Right lobe of liver (tissue), 4 donors: ENCODE data around the gene IL1RAPL1.

Source experiments
- POLR2A ChIP-seq: fragments of 450-650 bp; IDR thresholded peaks from one replicate; pipeline ENCODE4 v1.6.1; 2017; ENCODE audit warnings: antibody characterized with exemption, mild to moderate bottlenecking
- TF ChIP-seq, protein P1 (sequence below), 4 donors: fragments of 200-600 bp in 3 of 4; fragments of 450-650 bp in 1 of 4; IDR thresholded peaks; one replicate each; pipeline versions ENCODE4 v1.5.1 to v1.8.0; 2016 to 2022; ENCODE audit warnings: antibody characterized with exemption in 4 of 4, mild to moderate bottlenecking in 2 of 4
- donor health status: DM: no; HTN: no; CAD: no.
- donor health status: DM: no; HTN: no; CAD: no.
- donor health status: DM: no; HTN: yes; CAD: no.

DNA sequence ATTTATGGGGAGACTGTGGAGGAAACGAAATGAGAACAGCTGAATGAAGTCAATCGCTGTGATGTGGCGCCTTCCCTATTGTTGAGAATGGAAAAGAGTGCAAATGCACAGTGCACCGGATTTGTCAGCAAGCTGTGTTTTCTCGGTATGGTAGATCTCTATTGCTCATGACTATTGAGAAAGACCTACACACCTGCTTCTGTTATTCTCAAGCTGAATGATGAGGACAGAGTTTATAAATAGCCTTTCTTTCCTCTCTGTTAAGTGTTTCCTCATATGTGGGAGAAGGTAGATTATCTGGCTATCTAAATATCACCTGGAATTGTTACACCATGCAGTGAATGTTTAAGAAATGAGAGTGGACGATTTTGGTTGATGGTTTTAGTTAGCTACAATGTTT, 650.7 kb downstream of the IL1RAPL1 start:
- TF ChIP-seq, protein P1, sequence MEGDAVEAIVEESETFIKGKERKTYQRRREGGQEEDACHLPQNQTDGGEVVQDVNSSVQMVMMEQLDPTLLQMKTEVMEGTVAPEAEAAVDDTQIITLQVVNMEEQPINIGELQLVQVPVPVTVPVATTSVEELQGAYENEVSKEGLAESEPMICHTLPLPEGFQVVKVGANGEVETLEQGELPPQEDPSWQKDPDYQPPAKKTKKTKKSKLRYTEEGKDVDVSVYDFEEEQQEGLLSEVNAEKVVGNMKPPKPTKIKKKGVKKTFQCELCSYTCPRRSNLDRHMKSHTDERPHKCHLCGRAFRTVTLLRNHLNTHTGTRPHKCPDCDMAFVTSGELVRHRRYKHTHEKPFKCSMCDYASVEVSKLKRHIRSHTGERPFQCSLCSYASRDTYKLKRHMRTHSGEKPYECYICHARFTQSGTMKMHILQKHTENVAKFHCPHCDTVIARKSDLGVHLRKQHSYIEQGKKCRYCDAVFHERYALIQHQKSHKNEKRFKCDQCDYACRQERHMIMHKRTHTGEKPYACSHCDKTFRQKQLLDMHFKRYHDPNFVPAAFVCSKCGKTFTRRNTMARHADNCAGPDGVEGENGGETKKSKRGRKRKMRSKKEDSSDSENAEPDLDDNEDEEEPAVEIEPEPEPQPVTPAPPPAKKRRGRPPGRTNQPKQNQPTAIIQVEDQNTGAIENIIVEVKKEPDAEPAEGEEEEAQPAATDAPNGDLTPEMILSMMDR (IDR thresholded peaks at IDR 0.05): no peak
- TF ChIP-seq POLR2A: no peak
